Endothelial cell of umbilical vein (primary cell): ENCODE results near the gene NDRG2. TPM values are rescaled to one million over a fixed set of nuclear protein-coding genes. Genes with fewer than 3 reads are reported as not detected.

Source experiments
- BruUV-seq: library from RNA; stranded (reverse); fragments of 400-500 nt; replicated peaks from 2 replicates; lab custom pipeline; 2021; lab: Mats Ljungman, UMichigan
- CTCF ChIA-PET: fragments of 300-600, 350-600 bp; sonication (Branson Sonifier 250); formaldehyde crosslinking; loops from one replicate; lab custom pipeline; 2021; ENCODE audit warnings: antibody characterized with exemption, inconsistent platforms; lab: Charles Lee
- POLR2A ChIA-PET: fragments of 300-600, 350-600 bp; sonication (Branson Sonifier 250); formaldehyde crosslinking; loops from one replicate; lab custom pipeline; 2021; ENCODE audit warnings: antibody characterized with exemption, inconsistent platforms; lab: Charles Lee
- DNase-seq: peaks from one replicate; pipeline ENCODE4 v3.0.0-alpha.2; 2011; ENCODE audit warnings: low read depth, low spot score
- FAIRE-seq: peaks from 2 replicates; lab custom pipeline; 2011; peaks lifted over from hg19 to GRCh38; lab: Jason Lieb, UNC
- H2AFZ ChIP-seq: 2 replicates; pipeline ENCODE4 v1.6.0; 2012; ENCODE audit warnings: low read depth, low read length, control low read depth, inconsistent platforms
- H3K27ac ChIP-seq: 2 replicates; pipeline ENCODE4 v1.5.1; 2011; ENCODE audit warnings: low read depth, mild to moderate bottlenecking, control low read depth, low read length, moderate library complexity; ENCODE audit not compliant: insufficient read depth
- H3K27me3 ChIP-seq, 2 experiments: 2 replicates each; pipeline versions ENCODE4 v1.6.0 to v1.6.1; 2011; ENCODE audit warnings: low read length in 2 of 2, mixed read lengths in 1 of 2; ENCODE audit not compliant: control insufficient read depth in 2 of 2, insufficient read depth in 2 of 2
- H3K36me3 ChIP-seq, 2 experiments: 2 replicates in 1 of 2; 3 replicates in 1 of 2; pipeline ENCODE4 v1.5.1; 2011; ENCODE audit warnings: low read length in 2 of 2, mild to moderate bottlenecking in 1 of 2, moderate library complexity in 1 of 2; ENCODE audit not compliant: control insufficient read depth in 2 of 2, insufficient read depth in 2 of 2; ENCODE audit errors: extremely low read depth in 1 of 2
- H3K4me1 ChIP-seq: 3 replicates; pipeline ENCODE4 v1.5.1; 2011; ENCODE audit warnings: mild to moderate bottlenecking, low read length; ENCODE audit not compliant: control insufficient read depth, insufficient read depth; ENCODE audit errors: extremely low read depth
- H3K4me2 ChIP-seq: 2 replicates; pipeline ENCODE4 v1.6.1; 2011; ENCODE audit warnings: low read length, control low read depth, mixed read lengths; ENCODE audit not compliant: insufficient read depth
- H3K4me3 ChIP-seq, 3 experiments: fragments of 200-600 bp in 1 of 3; sonication (generic), shearing (Covaris generic) in 1 of 3; replicated peaks in 1 of 3; 2 replicates each; pipeline ENCODE4 v1.5.1; 2011 to 2016; ENCODE audit warnings: control low read depth in 3 of 3, low read length in 3 of 3, mild to moderate bottlenecking in 2 of 3, inconsistent platforms in 1 of 3, low read depth in 1 of 3, moderate library complexity in 1 of 3; ENCODE audit not compliant: insufficient read depth in 1 of 3
- H3K79me2 ChIP-seq: 2 replicates; pipeline ENCODE4 v1.6.0; 2012; ENCODE audit warnings: low read length, inconsistent platforms; ENCODE audit not compliant: control insufficient read depth, insufficient read depth
- H3K9ac ChIP-seq: replicated peaks from 2 replicates; pipeline ENCODE3; 2011; ENCODE audit warnings: low read length, control low read depth; ENCODE audit not compliant: insufficient read depth; ENCODE audit errors: extremely low read depth
- H3K9me1 ChIP-seq: replicated peaks from 3 replicates; pipeline ENCODE4 v1.6.0; 2011; ENCODE audit warnings: mild to moderate bottlenecking, low read length; ENCODE audit not compliant: control insufficient read depth, insufficient read depth; ENCODE audit errors: extremely low read depth
- H3K9me3 ChIP-seq: replicated peaks from 2 replicates; pipeline ENCODE4 v1.5.1; 2012; ENCODE audit warnings: low read length, inconsistent platforms; ENCODE audit not compliant: control insufficient read depth, insufficient read depth
- H4K20me1 ChIP-seq: replicated peaks from 2 replicates; pipeline ENCODE3; 2011; ENCODE audit warnings: mild to moderate bottlenecking, low read length; ENCODE audit not compliant: control insufficient read depth, insufficient read depth; ENCODE audit errors: extremely low read depth
- CTCF ChIP-seq, 2 donors: IDR thresholded peaks; 1 replicate in 1 of 2; 2 replicates in 1 of 2; pipeline ENCODE4 v1.5.1; 2011; ENCODE audit warnings: low read length in 2 of 2, mild to moderate bottlenecking in 2 of 2, moderate library complexity in 2 of 2, control low read depth in 1 of 2, inconsistent platforms in 1 of 2, low read depth in 1 of 2; ENCODE audit not compliant: insufficient read depth in 1 of 2; ENCODE audit errors: extremely low read depth in 1 of 2
- EZH2 ChIP-seq: IDR thresholded peaks from 2 replicates; pipeline ENCODE4 v1.6.1; 2012; ENCODE audit warnings: borderline replicate concordance, low read depth, mild to moderate bottlenecking, moderate library complexity, low read length, inconsistent platforms; ENCODE audit not compliant: severe bottlenecking
- FOS ChIP-seq: IDR thresholded peaks from 2 replicates; pipeline ENCODE4 v1.6.1; 2011; ENCODE audit warnings: mild to moderate bottlenecking, low read length, moderate library complexity, borderline replicate concordance; ENCODE audit not compliant: insufficient read depth
- GATA2 ChIP-seq: IDR thresholded peaks from 2 replicates; pipeline ENCODE4 v1.7.0; 2011; ENCODE audit warnings: low read depth, mild to moderate bottlenecking, moderate library complexity, mixed read lengths, low read length; ENCODE audit not compliant: insufficient read length, insufficient read depth
- JUN ChIP-seq: IDR thresholded peaks from 2 replicates; pipeline ENCODE4 v1.6.1; 2011; ENCODE audit warnings: borderline replicate concordance, low read depth; ENCODE audit not compliant: insufficient read length, insufficient read depth
- MAX ChIP-seq: IDR thresholded peaks from 2 replicates; pipeline ENCODE4 v1.6.1; 2011; ENCODE audit not compliant: insufficient read depth, insufficient read length
- MYC ChIP-seq: IDR thresholded peaks from one replicate; pipeline ENCODE4 v1.6.1; 2011; ENCODE audit warnings: mild to moderate bottlenecking, low read depth, low read length
- POLR2A ChIP-seq: IDR thresholded peaks from 2 replicates; pipeline ENCODE4 v1.6.1; 2012; ENCODE audit warnings: low read depth, mild to moderate bottlenecking, control low read depth, low read length
- POLR2AphosphoS5 ChIP-seq: IDR thresholded peaks from 2 replicates; pipeline ENCODE4 v1.6.1; 2012; ENCODE audit warnings: low read depth, mild to moderate bottlenecking, control low read depth, low read length, moderate library complexity; ENCODE audit not compliant: insufficient read depth
- dilution Hi-C: fragments of 300-500 bp; cut with MboI; formaldehyde crosslinking; loops from one replicate; pipeline ENCODE4 v1.15.0; 2019; ENCODE audit warnings: low sequenced_read_pairs; ENCODE audit not compliant: extremely low pct_ligation_motif_present
- intact Hi-C: fragments of 100-400 bp; cut with micrococcal nuclease; formaldehyde crosslinking; loops from one replicate; pipeline ENCODE4 v1.10.0; 2022
- polyA plus RNA-seq, 4 experiments: library from polyadenylated mRNA; depleted of rRNA in 3 of 4; stranded (reverse) in 3 of 4; unstranded in 1 of 4; fragments of >200 nt; gene quantifications; 2 replicates each; pipeline versions ENCODE4 v1.2.1 to v1.2.3, GENCODE V29; 2011 to 2012; ENCODE audit warnings: missing spikeins in 1 of 4
- total RNA-seq: library from RNA; stranded (reverse); gene quantifications from 2 replicates; pipeline ENCODE4 v1.2.3, GENCODE V29; 2021

Gene NDRG2
- total and polyA plus RNA-seq, 2 donors (not counting 3 experiments of a cell fraction or from before 2014, with no cell fraction given), result 0.54 TPM; not detected in 1

- ChIA-PET CTCF (interaction anchor here (1.2 to 2.4 kb wide), 4 partner anchors 10 to 36 kb away, joined by 3 to 10 read pairs (median 4); no protein-coding TSS in a partner anchor), POLR2A (no interaction called here)
- H4K20me1 ChIP-seq, result no peaks in the 10 kb centered on the region
- intact Hi-C loops, result no loop called here
- H3K4me1 ChIP-seq, result no peaks in the 10 kb centered on the region
- H3K4me3 ChIP-seq, result no peak overlapping the region
- dilution Hi-C loops, result no loop called here
- DNase-seq, result no peak
- TF ChIP-seq EZH2 (no peak), JUN (no peak), CTCF (IDR thresholded peaks at IDR 0.05; ENCODE audit: extremely low read depth in 1 of 2, insufficient read depth in 1 of 2, low read depth in 1 of 2, low read length in 2 of 2) (no peak), GATA2 (no peak), MYC (no peak), POLR2A (no peak), FOS (no peak), POLR2AphosphoS5 (no peak), MAX (no peak)
- H3K79me2 ChIP-seq, result no peaks in the 10 kb centered on the region
- no peaks in the 10 kb centered on the region for H3K9me1 ChIP-seq
- BruUV-seq, result no TSS peak
- H3K4me2 ChIP-seq, result no peak overlapping the region
- FAIRE-seq, result no peak
- H3K27me3 ChIP-seq, result peaks cover 22 to 29% of the 10 kb centered on the region in 2 experiments
- no peak overlapping the region for H3K9ac ChIP-seq
- no peak overlapping the region for H3K27ac ChIP-seq
- no peaks in the 10 kb centered on the region for H3K36me3 ChIP-seq
- H3K9me3 ChIP-seq, result no peaks in the 10 kb centered on the region
- no peak overlapping the region for H2AFZ ChIP-seq
Observed at GRCh38 chr14:21050597-21050996, 25.7 kb upstream of the NDRG2 start.
